ENCODE measurements around the gene TBL3. TPM values are rescaled to one million over a fixed set of nuclear protein-coding genes. Genes with fewer than 3 reads are reported as not detected.

TBL3 gene
- total and polyA plus RNA-seq, 2 of the 8 experiments (the other 6 are each of a cell fraction or from before 2014, with no cell fraction given), result 65.8 to 137 TPM

DNA sequence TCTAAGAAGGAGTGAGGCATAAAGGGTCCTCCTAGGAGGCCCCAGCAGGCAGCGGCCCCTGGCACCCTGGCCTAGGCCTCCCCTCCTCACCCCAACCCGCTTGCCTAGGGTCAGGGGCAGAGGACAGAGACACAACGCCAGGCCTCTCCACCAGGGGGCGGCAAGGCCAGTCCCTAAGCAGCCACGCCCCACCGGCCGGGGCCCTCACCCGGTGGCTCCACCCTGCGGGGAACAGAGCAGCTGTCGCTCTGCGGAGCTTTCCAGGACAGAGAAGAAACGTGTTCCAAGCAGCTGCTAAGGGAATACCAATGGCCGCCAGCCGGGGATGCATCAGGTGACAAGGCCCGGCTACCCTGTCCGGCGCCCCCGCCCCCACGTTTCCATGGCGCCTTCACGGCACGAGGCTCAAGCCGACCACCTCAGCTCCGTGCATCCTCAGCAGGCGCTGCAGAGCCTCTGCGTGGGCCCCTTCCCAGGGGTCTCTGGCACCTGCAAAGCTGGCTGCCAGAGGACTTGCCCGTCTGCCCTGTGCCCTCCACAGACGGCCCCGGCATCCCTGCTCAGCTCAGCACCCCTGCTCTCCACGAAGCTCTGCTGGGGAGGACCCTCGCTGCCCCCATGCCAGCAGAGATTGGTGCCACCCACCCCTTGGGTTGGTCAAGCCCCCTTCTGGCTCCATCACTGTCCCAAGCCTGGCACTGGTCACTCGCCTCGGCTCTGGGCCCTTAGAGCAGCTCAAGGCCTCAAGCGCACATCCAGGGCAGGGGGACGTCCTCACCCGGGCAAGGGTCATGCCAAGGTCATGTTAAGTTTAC is 32.2 kb downstream of the TBL3 start (continued):
- no peak for TF ChIP-seq RNF2 (IDR thresholded peaks at IDR 0.05; ENCODE audit: borderline replicate concordance, low read depth, low read length, missing control alignments, poor library complexity, severe bottlenecking)
- TF ChIP-seq JUND (IDR thresholded peaks at IDR 0.05; ENCODE audit: low read length), result peak; percentile 28; the same call in 1 of the 2 replicates
- TF ChIP-seq SP4 (IDR thresholded peaks at IDR 0.05; ENCODE audit: low read length), result peak; percentile 95
- peak; percentile 75; the same call in 1 of the 2 replicates for TF ChIP-seq GABPA (IDR thresholded peaks at IDR 0.05; ENCODE audit: borderline replicate concordance, insufficient read depth, low read length)
- peak; percentile 95 for TF ChIP-seq YY1 (IDR thresholded peaks at IDR 0.05; ENCODE audit: low read depth, low read length)
- no peak for TF ChIP-seq CTBP2 (IDR thresholded peaks at IDR 0.05; ENCODE audit: borderline replicate concordance, insufficient read depth, insufficient read length, low read length)
- no peak for TF ChIP-seq SIX5 (IDR thresholded peaks at IDR 0.05; ENCODE audit: low read depth, low read length)
- TF ChIP-seq KDM1A (IDR thresholded peaks at IDR 0.05; ENCODE audit: borderline replicate concordance, low read length), result no peak
- no peak for TF ChIP-seq ZNF274 (IDR thresholded peaks at IDR 0.05; ENCODE audit: borderline replicate concordance, extremely low read depth, low read length)
- peak in 1 of 2 experiments; percentile 12; a peak in 1 of 3 replicates for TF ChIP-seq EP300 (IDR thresholded peaks at IDR 0.05; ENCODE audit: borderline replicate concordance in 1 of 2, low read depth in 2 of 2, low read length in 2 of 2)
- TF ChIP-seq CBX5 (IDR thresholded peaks at IDR 0.05; ENCODE audit: low read depth, low read length), result no peak
- no peak for TF ChIP-seq HDAC2 (IDR thresholded peaks at IDR 0.05; ENCODE audit: borderline replicate concordance in 1 of 2, low read depth in 2 of 2, low read length in 2 of 2)
- TF ChIP-seq, protein P1, sequence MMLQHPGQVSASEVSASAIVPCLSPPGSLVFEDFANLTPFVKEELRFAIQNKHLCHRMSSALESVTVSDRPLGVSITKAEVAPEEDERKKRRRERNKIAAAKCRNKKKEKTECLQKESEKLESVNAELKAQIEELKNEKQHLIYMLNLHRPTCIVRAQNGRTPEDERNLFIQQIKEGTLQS (IDR thresholded peaks at IDR 0.05; ENCODE audit: insufficient read depth, low read depth, low read length), result peak; percentile 54; the same call in 1 of the 2 replicates
- TF ChIP-seq GTF2F1 (IDR thresholded peaks at IDR 0.05; ENCODE audit: borderline replicate concordance, low read depth, low read length), result no peak
- TF ChIP-seq, protein P2, sequence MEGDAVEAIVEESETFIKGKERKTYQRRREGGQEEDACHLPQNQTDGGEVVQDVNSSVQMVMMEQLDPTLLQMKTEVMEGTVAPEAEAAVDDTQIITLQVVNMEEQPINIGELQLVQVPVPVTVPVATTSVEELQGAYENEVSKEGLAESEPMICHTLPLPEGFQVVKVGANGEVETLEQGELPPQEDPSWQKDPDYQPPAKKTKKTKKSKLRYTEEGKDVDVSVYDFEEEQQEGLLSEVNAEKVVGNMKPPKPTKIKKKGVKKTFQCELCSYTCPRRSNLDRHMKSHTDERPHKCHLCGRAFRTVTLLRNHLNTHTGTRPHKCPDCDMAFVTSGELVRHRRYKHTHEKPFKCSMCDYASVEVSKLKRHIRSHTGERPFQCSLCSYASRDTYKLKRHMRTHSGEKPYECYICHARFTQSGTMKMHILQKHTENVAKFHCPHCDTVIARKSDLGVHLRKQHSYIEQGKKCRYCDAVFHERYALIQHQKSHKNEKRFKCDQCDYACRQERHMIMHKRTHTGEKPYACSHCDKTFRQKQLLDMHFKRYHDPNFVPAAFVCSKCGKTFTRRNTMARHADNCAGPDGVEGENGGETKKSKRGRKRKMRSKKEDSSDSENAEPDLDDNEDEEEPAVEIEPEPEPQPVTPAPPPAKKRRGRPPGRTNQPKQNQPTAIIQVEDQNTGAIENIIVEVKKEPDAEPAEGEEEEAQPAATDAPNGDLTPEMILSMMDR (IDR thresholded peaks at IDR 0.05; ENCODE audit: control extremely low read depth in 1 of 3, insufficient read depth in 1 of 3, low read depth in 1 of 3, low read length in 3 of 3), result peak in 2 of 3 experiments; percentile 98 to 99; a peak in 3 of 4 replicates
- no peak for TF ChIP-seq ASH2L (IDR thresholded peaks at IDR 0.05; ENCODE audit: low read length)
- no peak for TF ChIP-seq RXRA (IDR thresholded peaks at IDR 0.05; ENCODE audit: insufficient read depth, low read depth, low read length)
- no peak for TF ChIP-seq PHF8 (conservative IDR thresholded peaks at IDR 0.05; ENCODE audit: low read depth, low read length)
- peak; percentile 56; the same call in 1 of the 2 replicates for TF ChIP-seq EGR1 (IDR thresholded peaks at IDR 0.05; ENCODE audit: borderline replicate concordance, low read depth, low read length)

Measured in H1 (cell line).